ENCODE data around the gene CCDC183.
"Not testable (repeated sequence)": the region's sequence is repeated elsewhere in the genome, so short reads cannot be mapped to it uniquely, and the experiment has no call there.

The CCDC183 gene

DNA sequence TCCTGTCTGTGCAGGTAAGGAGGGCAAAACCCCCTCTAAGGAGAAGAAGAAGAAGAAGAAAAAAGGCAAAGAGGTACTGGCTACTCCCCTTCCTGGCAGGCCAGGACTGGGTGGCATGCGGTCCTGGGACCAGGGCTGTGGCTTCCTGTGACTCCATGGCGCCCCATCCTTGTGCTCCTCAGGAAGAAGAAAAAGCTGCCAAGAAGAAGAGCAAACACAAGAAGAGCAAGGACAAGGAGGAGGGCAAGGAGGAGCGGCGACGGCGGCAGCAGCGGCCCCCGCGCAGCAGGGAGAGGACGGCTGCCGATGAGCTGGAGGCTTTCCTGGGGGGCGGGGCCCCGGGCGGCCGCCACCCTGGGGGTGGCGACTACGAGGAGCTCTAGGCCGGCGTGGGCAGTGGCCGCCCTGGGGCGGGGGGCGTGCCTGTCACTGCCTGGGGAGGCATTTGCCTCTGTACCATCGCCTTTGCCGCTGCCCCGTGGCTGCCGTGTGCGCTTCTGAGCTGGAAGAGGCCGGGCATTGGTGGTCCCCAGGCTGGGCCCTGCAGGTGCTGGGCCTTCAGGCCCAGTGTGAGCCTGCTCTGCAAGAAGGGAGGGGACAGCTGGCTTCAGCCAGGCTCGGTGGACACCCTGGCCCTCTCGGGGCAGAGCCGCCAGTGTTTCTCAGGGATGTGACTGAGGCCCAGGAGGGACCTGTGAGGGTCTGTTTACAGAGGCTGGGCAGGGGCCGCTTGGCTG is 44.2 kb downstream of the CCDC183 start:
- no peak for DNase-seq

- no peak for DNase-seq
Measured at GRCh38 chr9:136840877-136841645, 44.9 kb downstream of the CCDC183 start.

GRCh38 chr9:136841646-136842379 is 45.7 kb downstream of the CCDC183 start:
- DNase-seq, result not testable (repeated sequence)

- peak; percentile 21 for DNase-seq
Measured at GRCh38 chr9:136842380-136842948, 46.3 kb downstream of the CCDC183 start, which contains the start of gene AJM1. Gene AJM1, plus strand, starts transcription at chr9:136842478. Its CDS starts 1,937 bp downstream, at chr9:136844415.

DNA sequence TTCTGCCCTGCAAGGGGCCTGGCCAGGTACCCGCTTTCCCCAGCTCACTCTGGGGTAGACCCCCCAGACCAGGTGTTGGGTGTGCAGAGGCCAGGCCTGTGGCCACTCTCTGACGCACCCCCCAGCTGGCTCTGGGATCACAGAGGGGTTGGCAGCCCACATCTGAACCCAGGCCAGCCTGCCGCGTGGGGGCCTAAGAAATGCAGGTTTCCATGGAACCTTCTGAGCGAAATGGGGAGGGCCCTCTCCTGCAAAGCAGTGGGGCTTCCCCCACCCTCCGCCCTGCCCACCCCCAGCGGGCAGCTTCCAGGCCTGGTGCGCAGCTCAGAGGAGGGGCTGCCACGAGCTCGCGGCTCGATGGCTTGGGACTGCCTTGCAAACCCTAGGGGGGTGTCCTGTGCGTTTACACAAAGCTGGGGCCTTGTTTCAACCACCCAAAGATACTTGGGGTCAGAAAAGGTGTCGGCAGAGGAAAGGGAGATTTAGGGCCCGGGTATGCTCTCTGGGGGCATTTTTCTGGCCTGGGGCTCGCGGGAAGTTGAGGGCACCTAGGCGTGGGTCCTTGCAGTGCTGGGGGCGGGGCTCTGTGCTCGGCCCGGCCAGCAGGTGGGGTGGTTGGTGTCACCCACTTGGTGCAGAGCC is 47.1 kb downstream of the CCDC183 start:
- not testable (repeated sequence) for DNase-seq

DNA sequence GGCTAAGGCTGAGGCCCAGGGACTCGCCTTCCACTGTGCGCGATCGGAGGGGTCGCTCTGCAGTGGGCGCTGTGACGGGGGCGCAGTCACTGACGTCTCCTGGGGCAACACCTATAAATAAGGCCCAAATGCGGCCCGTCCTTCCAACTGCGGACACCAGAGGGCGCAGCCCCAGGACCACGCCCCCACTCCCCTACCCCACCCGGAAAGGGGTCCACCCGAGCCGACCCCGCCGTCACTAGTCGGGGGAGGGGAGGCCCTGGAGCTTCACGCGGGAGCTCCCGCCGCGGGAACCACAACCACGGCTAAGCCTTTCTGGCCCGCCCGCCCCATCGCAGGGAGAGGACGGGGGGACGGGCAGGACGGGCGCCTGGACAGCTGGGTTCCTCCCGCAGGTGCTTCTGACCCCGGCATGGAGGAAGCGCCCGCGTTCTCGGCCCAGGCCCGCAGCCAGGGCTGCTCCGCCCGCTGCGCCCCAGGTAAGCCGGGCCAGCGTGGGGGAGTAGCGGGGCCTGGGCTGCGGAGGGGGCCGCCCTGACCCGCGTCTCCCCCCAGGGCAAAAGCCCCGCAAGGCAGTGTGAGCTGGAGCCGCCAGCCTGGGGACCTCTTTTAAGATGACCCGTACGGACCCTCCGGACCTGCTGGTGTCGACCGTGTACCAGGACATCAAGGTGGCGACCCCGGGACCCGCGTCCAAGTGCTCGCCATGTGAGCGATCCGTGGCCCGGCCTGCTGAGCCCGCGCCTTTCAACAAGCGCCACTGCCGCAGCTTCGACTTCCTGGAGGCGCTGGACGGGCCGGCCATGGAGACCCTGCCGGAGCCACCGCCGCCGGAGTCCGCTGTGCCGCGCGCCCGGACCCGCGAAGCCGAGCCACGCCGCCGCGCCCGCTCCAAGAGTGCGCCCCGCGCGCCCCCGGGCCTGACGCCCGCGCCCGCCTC is 47.9 kb downstream of the CCDC183 start:
- not testable (repeated sequence) for DNase-seq

DNA sequence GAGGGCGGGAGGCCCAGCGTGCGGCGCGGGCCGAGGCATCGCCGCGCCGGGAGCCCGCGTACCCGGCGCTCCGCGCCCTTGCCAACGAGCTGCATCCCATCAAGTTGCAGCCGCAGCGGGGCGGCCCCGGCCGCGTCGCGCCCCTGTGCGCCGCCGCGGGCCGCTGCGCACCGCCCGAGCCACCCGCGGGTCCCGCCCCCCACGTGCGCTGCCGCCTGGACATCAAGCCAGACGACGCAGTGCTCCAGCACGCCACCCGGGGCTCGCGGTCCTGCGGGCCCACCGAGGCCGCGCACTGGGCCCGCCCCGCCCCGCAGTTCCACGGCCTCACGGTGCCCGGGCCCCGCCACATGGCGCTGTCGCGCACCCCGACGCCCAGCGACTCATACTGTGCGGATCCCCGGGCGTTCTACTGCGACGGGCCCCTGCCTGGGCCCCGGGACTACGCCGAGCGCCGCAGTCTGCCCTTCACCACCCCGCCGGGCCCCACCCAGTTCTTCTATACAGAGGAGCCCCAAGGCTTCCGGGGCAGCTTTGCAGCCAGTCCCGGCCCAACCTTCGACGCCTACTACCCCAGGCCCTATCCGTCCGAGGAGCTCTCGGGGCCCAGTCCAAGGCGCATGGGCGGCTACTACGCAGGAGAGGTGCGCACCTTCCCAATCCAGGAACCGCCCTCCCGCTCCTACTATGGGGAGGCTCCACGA is 48.8 kb downstream of the CCDC183 start:
- DNase-seq, result no peak

DNA sequence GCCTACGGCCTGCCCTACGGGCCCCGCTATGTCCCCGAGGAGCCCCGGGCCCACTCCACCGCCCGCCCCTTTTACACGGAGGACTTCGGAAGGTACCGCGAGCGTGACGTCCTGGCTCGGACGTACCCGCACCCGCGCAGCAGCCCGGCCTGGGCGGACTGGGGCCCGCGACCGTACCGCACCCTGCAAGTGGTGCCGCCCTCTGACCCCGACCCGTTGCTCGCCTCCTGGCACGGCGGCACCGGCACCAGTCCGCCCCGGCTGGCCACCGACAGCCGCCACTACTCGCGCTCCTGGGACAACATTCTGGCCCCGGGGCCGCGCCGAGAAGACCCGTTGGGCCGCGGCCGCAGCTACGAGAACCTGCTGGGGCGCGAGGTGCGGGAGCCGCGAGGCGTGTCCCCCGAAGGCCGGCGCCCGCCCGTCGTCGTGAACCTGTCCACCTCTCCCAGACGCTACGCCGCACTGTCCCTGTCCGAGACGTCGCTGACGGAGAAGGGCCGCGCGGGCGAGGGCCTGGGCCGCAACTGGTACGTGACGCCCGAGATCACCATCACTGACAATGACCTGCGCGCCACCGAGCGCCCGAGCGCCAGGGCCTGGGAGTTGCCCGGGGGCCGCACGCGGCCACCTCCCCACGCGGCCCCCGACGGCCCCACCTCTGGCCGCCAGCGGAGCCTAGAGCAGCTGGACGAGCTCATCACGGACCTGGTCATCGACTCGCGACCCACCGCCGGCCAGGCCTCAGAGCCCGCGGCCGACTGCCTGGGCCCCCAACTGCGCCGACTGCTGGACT is 49.5 kb downstream of the CCDC183 start:
- no peak for DNase-seq

GRCh38 chr9:136846376-136847087 is 50.4 kb downstream of the CCDC183 start:
- no peak for DNase-seq

DNA sequence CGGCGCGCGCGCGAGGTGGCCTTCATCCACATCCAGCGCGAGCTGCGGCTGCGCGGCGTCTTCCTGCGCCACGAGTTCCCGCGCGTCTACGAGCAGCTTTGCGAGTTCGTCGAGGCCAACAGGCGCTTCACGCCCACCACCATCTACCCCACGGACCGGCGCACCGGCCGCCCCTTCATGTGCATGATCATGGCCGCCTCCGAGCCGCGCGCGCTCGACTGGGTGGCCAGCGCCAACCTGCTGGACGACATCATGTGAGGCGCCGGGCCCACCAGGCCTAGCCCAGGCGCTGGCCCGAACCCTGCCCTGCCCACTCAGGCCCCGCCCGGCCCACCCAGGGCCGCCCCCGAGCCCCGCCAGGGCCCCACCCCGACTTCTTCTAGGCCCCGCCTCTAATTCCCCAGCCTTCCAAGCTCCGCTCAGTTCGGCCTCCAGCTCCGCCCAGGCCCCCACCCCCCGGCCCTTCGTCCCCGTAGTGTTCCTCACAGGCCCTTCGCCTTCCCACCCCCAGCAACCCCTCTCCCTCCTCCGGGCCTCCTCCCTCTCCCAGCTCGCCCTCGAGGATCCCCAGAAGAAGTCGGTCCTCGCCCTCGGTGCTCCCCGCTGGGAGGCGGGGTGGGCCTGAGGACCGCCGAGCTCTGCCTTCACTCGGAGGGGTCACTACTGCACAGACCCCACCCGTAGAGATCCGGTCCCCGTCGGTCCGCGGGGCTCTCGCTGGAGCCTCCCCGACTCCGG is 51.1 kb downstream of the CCDC183 start:
- no peak for DNase-seq

DNA sequence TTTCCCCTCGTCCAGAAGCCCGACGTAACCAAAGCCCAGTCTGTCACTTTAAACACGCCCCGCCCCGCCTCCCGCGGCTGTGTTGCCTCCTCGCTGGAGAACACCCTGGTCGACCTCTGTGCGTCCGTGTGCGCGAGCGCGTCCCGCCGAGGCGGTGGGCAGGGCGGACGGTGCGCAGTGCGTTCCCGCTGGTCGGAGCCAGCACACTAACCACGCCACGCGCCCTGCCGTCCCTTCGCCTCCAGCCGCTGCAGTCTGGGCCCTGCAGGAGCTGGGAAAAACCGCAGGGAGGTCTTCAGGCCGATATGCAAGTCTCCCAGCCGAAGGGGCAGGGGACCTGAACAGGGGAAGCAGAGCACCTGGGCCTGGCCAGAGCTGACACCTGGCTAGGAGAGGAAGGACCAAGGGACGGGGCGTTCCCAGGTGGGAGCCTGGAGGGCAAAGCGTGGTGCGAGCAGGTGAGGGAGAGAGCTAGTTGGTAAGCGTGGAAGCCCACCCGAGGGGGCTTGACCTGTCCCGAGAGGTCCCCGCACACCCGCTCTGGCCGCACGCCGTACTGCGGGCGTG is 51.8 kb downstream of the CCDC183 start:
- peak; percentile 67 for DNase-seq

- DNase-seq, result no peak
Measured at GRCh38 chr9:136848393-136849037, 52.4 kb downstream of the CCDC183 start.

DNA sequence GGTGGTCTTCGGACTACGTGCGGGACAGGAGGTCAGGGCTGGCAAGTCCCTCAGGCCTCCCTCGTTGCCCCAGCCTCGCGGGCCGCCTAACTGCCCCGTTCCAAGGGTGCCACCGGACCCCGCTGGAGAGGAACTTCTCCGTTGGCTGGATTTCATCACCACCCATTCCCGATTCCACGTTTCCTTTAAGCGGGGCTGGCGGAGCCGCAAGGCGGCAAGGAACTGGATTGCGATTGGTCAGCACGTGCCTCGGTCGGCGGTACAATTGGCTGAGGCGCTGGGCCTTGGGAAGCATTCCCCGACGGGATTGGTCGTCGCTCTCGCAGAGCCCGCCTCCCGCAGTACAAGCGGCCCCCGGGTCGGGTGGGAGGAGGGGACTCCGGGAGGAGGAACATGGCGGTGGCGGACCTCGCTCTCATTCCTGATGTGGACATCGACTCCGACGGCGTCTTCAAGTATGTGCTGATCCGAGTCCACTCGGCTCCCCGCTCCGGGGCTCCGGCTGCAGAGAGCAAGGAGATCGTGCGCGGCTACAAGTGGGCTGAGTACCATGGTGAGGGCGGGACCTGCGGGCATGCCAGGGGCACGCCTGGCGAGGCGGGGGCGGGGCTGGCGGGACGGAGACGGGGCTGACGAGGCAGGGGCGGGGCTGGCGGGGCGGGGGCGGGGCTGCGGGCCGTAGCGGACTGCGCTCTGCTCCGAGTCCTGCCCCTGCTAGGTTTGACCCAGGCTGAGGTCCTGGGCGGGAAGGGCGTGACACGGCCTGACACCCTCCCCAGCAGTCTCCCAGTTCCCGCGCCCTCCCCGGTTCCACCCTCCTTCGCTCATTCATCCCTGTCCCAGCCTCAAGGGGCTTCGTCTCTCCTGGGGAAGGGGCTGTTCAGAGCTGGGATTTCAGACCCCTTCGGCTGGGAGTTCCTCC is 53.2 kb downstream of the CCDC183 start, which contains the start of gene PHPT1:
Gene PHPT1 (plus strand): TSS at position 372 of the 922 bp plus-strand sequence. CDS start 22 bp downstream, at position 394.
- DNase-seq, result peak; percentile 95

DNA sequence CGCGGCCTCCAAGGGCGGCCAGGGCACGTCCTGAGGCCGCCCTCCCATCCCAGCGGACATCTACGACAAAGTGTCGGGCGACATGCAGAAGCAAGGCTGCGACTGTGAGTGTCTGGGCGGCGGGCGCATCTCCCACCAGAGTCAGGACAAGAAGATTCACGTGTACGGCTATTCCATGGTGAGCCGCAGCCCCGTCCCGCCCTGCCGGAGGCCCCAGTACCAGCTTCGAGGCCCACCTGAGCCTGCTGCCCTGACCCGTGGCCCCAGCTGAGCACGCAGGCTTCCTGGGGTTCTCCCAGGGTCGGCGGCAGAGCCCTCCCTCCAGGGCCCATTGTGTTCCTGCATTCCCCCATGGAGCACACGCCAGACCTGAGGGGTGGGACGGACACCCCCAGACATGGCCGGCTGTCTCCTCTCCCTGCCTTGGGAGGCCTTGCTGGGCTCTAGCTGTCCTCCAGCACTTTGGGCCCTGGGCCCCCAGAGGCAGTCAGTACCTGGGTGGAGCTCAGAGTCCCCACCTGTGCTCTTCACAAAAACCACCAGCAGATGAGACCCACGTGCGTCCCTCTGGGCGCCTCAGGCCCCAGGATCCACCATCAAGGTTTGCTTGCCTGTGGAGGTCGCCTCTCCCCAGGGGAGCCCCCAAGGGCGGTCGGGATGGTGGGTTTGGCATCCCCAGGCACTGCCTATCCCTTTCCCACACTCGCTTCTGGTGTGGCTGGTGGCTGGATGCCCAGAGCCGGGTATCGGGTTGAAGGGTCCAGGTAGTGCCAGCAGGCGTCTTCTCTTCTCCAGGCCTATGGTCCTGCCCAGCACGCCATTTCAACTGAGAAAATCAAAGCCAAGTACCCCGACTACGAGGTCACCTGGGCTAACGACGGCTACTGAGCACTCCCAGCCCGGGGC is 54.1 kb downstream of the CCDC183 start:
- no peak for DNase-seq
